ENCODE data around the gene HBA2. TPM values are rescaled to one million over a fixed set of nuclear protein-coding genes. Genes with fewer than 3 reads are reported as not detected.
A peak's percentile ranks its signal among the peaks of the same experiment; 100 is the strongest.
"Not testable (repeated sequence)": the region's sequence is repeated elsewhere in the genome, so short reads cannot be mapped to it uniquely, and the experiment has no call there.

The HBA2 gene
- total RNA-seq (2014; rRNA removed; shearing (Covaris generic)): not detected in 2 replicates
- not detected in 2 replicates for polyA plus RNA-seq (2015; cell fraction: cytosol; rRNA removed)
- polyA plus RNA-seq (2015; cell fraction: nucleus; rRNA removed): not detected in 2 replicates

GRCh38 chr16:172374-172941 lies at the start of gene HBA2:
Gene HBA2, plus strand, starts transcription at chr16:172876. Its CDS starts 37 bp downstream, at chr16:172913.
- DNase-seq (ENCODE audit: low read depth, low spot score); in situ Hi-C loops (cut with HindIII; ENCODE audit: low pct_unique_long_range_greater_than_20kb, low sequenced_read_pairs): not testable (repeated sequence)

DNA sequence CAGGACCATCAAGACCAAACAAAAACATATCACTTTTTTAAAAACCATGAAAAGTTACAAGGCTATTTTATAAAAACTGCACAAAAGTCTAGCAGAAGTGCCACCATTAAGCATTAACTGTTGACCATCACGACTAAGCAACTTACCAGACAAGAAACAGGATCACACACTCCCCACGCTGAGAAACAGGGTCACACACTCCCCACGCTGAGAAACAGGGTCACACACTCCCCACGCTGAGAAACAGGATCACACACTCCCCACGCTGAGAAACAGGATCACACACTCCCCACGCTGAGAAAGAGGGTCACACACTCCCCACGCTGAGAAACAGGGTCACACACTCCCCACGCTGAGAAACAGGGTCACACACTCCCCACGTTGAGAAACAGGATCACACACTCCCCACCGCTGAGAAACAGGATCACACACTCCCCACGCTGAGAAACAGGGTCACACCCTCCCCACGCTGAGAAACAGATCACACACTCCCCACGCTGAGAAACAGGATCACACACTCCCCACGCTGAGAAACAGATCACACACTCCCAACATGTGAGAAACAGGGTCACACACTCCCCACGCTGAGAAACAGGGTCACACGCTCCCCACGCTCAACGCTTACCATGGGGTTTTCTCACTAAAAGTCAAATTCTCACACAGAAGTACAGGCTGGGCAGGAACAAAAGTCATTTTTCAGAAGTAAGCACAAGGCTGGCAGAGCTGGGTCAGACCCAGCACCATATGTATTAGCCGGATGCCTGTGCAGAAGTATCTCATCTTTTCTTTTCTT lies 48.9 kb upstream of the HBA2 start:
- DNase-seq (ENCODE audit: low read depth, low spot score); in situ Hi-C loops (cut with HindIII; ENCODE audit: low pct_unique_long_range_greater_than_20kb, low sequenced_read_pairs): not testable (repeated sequence)

GRCh38 chr16:125011-125410 lies 47.7 kb upstream of the HBA2 start:
- DNase-seq (ENCODE audit: low read depth, low spot score): no peak
- in situ Hi-C loops (cut with HindIII; ENCODE audit: low pct_unique_long_range_greater_than_20kb, low sequenced_read_pairs): no loop called here

DNA sequence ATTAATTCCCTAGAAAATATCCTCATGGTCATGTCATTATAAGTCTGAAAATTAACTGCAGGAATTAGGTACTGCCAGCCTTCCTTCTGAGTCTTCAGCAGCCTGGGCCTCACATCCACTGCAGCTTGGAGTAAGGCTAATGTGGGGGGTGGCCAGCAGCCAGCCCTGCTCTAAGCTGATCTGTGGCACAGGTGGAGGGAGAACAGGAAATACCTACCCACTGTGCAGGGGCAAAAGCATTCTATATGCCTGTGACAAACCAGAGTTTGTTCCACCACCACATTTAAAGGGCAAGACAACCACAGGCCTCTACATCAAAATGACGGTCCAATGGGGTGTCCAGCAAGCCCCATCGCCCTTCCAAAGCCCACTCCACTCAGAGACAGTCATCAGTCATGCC lies 43.6 kb upstream of the HBA2 start:
- in situ Hi-C loops (cut with HindIII; ENCODE audit: low pct_unique_long_range_greater_than_20kb, low sequenced_read_pairs): no loop called here
- DNase-seq (ENCODE audit: low read depth, low spot score): no peak

DNA sequence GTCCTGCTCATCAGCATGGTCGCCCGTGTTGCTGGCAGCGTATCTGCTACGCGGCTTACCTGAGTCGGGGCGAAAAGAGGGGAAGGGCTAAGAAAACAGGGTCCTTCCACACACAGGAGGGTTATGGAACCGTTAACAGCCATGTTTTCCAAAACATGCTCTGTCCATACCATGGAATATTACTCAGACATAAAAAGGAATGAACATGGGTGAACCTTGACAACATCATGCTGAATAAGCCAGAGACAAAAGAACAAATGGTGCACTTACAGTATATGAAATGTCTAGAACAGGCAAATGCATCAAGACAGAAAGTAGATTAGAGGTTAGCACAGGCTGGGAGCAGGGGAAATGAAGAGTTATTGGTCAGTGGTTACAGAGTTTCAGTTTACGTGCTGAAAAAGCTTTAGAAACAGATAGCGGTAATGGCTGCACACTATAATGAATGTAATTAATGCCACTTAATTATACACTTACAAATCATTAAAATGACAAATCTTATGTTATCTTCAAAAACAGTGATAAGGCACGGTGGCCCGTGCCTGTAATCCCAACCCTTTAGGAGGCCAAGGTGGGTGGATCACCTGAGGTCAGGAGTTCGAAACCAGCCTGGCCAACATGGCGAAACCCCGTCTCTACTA lies 42.0 kb upstream of the HBA2 start:
- DNase-seq (ENCODE audit: low read depth, low spot score): no peak
- in situ Hi-C loops (cut with HindIII; ENCODE audit: low pct_unique_long_range_greater_than_20kb, low sequenced_read_pairs): no loop called here

DNA sequence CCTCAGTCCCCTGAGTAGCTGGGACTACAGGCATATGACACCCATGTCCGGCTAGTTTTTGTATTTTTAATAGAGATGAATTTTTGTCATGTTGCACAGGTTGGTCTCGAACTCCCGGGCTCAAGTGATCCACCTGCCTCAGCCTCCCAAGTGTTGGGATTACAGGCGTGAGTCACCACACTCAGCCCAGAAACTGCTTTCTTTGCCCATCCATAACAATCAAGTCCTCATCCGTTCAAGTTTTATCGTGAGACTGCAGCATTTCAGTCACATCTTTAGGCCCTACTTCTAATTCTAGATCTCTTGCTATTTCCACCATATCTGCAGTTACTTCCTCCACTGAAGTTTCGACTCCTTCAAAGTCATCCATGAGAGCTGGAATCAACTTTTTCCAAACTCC lies 40.6 kb upstream of the HBA2 start:
- in situ Hi-C loops (cut with HindIII; ENCODE audit: low pct_unique_long_range_greater_than_20kb, low sequenced_read_pairs): no loop called here
- DNase-seq (ENCODE audit: low read depth, low spot score): no peak

DNA sequence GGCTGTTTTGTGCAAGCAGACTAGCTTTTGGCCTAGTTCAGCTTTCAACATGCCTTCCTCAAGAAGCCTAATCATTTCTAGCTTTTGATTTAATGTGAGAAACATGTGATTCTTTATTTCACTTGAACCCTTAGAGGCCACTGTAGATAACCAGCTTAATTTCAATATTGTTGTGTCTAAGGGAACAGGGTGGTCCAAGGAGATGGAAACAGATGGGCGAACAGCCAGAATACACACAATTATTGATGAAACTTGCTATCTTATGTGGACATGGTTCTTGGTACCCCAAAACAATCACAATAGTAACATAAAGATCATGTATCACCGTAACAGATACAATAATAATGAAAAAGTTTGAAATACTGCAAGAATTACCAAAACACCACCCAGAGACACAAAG lies 39.0 kb upstream of the HBA2 start:
- in situ Hi-C loops (cut with HindIII; ENCODE audit: low pct_unique_long_range_greater_than_20kb, low sequenced_read_pairs): no loop called here
- no peak for DNase-seq (ENCODE audit: low read depth, low spot score)

- in situ Hi-C loops (cut with HindIII; ENCODE audit: low pct_unique_long_range_greater_than_20kb, low sequenced_read_pairs): no loop called here
- no peak for DNase-seq (ENCODE audit: low read depth, low spot score)
Observed at GRCh38 chr16:138049-138417, 34.6 kb upstream of the HBA2 start.

GRCh38 chr16:140175-140857 lies 32.4 kb upstream of the HBA2 start:
- no peak for DNase-seq (ENCODE audit: low read depth, low spot score)
- in situ Hi-C loops (cut with HindIII; ENCODE audit: low pct_unique_long_range_greater_than_20kb, low sequenced_read_pairs): no loop called here

GRCh38 chr16:142405-142967 lies 30.2 kb upstream of the HBA2 start:
- in situ Hi-C loops (cut with HindIII; ENCODE audit: low pct_unique_long_range_greater_than_20kb, low sequenced_read_pairs): no loop called here

DNA sequence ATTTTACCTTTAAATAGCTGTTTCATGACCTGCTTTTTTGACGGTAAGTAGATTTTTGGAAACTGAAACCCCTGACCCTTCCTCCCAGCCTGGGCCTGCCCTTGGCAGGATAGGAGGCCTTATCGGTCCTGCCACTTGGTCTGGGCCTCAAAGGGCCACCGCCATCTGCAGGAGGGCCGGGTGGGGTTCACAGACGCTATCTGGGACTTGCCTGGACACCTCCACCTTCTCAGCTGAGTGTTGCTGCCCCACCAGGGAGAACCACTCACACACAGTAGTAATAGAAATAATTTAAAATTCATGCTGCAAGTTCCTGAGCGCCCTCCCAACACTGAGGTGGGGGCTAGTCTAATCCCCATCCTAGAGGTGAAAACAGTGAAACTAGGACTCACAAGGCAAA lies 29.6 kb upstream of the HBA2 start:
- in situ Hi-C loops (cut with HindIII; ENCODE audit: low pct_unique_long_range_greater_than_20kb, low sequenced_read_pairs): no loop called here
- no peak for DNase-seq (ENCODE audit: low read depth, low spot score)

More at GRCh38 chr16:142405-142967, 30.2 kb upstream of the HBA2 start:
- peak; percentile 55 for DNase-seq (ENCODE audit: low read depth, low spot score)

DNA sequence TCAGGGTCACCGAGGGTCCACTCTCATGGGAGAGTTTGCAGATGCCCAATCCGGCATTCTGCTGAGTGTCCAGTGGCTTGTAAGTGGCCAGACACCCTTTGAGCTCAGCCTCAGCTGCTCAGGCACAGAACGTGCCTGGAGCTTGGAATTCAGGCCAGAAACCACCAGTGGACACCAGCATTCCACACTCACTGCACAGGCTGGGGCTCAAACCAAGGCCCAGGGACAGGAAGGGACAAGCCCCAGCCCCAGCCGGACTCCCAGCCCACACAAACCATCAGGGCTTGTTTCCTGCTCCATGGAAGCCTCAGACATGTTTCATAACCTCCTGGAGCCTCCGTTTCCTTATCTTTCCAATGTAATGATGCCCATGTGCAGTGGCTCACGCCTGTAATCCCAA lies 29.2 kb upstream of the HBA2 start:
- no peak for DNase-seq (ENCODE audit: low read depth, low spot score)
- in situ Hi-C loops (cut with HindIII; ENCODE audit: low pct_unique_long_range_greater_than_20kb, low sequenced_read_pairs): no loop called here

DNA sequence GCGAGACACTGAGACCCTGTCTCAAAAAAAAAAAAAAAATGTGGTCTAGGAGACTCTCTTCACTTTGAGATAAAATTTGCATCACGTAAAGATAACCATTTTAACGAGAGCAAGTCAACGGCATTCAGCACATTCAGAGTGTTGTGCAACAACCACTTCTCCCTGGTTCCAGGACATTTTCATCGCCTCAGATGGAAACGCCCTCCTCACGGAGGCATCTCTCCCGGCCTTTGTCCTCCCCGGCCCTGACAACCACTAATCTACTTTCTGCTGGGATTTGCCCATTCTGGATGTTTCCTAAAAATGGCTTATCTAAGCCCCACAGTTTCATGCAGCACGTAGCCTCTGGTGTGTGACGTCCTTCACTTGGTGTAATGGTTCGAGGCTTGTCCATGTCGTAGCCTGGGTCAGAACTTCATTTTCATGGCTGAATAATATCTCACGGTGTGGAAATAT lies 27.9 kb upstream of the HBA2 start:
- in situ Hi-C loops (cut with HindIII; ENCODE audit: low pct_unique_long_range_greater_than_20kb, low sequenced_read_pairs): no loop called here
- DNase-seq (ENCODE audit: low read depth, low spot score): no peak

- DNase-seq (ENCODE audit: low read depth, low spot score): no peak
- in situ Hi-C loops (cut with HindIII; ENCODE audit: low pct_unique_long_range_greater_than_20kb, low sequenced_read_pairs): no loop called here
Observed at GRCh38 chr16:146646-147045, 26.0 kb upstream of the HBA2 start.

- in situ Hi-C loops (cut with HindIII; ENCODE audit: low pct_unique_long_range_greater_than_20kb, low sequenced_read_pairs): no loop called here
- peak; percentile 21 for DNase-seq (ENCODE audit: low read depth, low spot score)
Observed at GRCh38 chr16:149024-149660, 23.5 kb upstream of the HBA2 start.

DNA sequence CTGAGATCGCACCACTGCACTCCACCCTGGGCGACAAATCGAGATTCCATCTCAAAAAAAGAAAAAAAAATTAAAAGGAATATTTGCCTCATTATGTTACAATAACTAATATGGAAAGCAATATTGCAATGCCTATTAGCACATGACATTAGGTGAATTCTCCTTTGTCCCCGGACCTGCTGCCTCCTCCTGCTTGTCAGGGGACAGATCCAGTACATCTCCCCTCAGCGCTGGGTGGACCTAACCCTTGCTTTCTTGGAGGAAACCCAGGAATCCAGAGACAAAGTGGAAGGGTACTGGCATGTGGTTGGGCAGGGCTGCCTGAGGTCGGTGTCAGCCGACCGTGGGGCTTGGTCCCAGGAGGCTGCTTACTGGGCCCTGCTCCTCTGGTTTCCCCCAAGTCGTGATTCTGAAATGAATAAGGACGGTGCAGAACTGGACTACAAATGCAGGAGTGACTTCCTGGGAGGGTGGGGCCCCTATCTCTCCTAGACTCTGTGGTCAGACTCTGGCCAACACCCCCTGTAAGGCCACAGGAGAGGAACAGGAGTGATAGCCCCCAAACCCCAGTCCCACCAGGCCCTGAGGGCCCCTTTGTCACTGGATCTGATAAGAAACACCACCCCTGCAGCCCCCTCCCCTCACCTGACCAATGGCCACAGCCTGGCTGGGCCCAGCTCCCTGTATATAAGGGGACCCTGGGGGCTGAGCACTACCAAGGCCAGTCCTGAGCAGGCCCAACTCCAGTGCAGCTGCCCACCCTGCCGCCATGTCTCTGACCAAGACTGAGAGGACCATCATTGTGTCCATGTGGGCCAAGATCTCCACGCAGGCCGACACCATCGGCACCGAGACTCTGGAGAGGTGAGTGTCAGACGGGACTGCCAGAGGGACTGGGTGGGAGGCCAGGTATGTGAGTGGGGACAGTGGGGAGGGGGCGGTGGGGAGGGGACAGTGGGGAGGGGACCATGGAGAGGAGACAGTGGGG lies 20.2 kb upstream of the HBA2 start, which contains the start of gene HBZ:
Gene HBZ (plus strand): TSS at position 504 of the 988 bp plus-strand sequence. CDS start 266 bp downstream, at position 770.
- in situ Hi-C loops (cut with HindIII; ENCODE audit: low pct_unique_long_range_greater_than_20kb, low sequenced_read_pairs): no loop called here
- DNase-seq (ENCODE audit: low read depth, low spot score): no peak
